Activated CD8-positive, alpha-beta memory T cell treated with anti-CD3 and anti-CD28 coated beads for 48 hours (primary cell): ENCODE data around the gene TMEM130.
"Not testable (repeated sequence)": the region's sequence is repeated elsewhere in the genome, so short reads cannot be mapped to it uniquely, and the experiment has no call there.

Experiments
- DNase-seq, 3 experiments: peaks; one replicate each; pipeline ENCODE4 v3.0.0-alpha.2; 2020; ENCODE audit warnings: low read depth in 2 of 3, low spot score in 2 of 3

Gene TMEM130

DNA sequence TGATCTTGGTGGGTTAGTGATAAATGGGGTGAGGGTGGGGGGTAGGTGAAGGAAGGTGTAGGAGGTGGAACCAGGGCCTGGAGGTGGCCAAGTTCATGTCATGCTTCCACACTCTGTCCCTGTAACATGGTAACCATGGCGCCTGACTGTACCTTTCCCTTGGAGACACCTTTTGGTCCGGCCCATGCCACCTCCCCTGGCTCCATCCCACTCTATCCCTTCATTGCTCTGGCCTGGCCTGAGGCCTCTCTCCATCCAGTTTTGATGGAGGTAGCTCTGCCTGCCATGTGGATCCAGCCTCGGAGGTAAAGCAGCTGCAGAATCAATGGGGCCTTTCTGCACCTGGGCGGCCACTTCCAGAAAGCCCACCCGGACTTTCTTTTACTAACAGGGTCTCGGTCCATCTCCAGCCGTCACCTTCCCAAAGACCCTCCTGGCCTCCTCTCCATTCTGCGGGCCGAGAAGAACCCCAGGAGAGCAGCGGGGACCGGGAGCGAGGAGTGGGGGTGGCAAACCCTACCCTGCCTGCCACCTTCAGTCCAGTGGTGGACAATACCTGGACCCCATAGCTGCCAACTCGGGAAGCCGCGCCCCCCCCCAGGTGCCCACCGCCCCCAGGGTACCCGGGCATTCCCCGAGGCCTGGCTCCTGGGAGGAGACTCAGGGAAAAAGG lies 8.0 kb upstream of the TMEM130 start:
- DNase-seq, result no peak

GRCh38 chr7:98877146-98877545 lies 7.3 kb upstream of the TMEM130 start:
- no peak for DNase-seq

DNA sequence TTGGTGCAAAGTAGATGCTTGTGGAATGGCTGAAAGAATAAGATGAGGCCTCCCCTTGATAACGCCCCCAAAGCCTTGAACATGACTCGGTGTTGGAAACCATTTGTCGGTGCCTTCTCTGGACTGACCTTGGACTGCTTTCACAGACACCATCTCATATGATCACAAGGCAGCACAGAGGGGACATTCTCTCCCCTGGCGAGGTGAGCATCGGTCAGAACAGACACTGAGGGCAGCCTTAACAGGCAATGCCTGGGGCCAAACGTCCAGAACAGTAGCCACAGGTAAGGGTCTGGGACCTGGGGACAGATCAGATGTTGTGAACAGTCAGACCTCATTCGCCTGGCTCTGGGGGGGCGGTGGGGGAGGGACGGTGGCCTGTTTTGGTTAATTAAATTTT lies 5.7 kb upstream of the TMEM130 start:
- no peak for DNase-seq

GRCh38 chr7:98874942-98875341 lies 5.1 kb upstream of the TMEM130 start:
- no peak for DNase-seq

- DNase-seq, result not testable (repeated sequence)
These were observed 3.8 kb upstream of the TMEM130 start for GRCh38 chr7:98873610-98874009.

DNA sequence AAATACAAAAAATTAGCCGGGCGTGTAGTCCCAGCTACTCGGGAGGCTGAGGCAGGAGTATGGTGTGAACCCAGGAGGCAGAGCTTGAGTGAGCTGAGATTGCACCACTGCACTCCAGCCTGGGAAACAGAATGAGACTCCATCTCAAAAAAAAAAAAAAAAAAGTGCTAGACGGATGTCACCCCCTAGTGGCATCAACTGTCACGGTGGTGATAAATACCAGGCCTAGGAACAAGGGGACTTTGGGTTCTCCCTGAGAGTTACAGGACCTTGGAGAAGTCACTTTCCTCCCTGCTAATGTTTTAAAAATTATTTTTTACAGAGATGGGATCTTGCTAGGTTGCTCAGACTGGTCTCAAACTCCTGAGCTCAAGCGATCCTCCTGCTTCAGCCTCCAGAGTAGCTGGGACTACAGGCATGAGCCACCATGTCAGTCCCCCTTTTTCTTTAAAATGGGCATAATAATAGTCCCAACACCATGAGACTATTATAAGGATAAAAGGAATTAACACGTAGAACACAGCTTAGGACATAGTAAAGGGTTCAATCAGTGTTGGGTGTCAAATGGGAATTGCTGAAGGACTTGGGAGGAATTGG lies 2.6 kb upstream of the TMEM130 start:
- DNase-seq, result no peak

GRCh38 chr7:98870807-98871491 lies 1.1 kb upstream of the TMEM130 start:
- DNase-seq, result no peak

DNA sequence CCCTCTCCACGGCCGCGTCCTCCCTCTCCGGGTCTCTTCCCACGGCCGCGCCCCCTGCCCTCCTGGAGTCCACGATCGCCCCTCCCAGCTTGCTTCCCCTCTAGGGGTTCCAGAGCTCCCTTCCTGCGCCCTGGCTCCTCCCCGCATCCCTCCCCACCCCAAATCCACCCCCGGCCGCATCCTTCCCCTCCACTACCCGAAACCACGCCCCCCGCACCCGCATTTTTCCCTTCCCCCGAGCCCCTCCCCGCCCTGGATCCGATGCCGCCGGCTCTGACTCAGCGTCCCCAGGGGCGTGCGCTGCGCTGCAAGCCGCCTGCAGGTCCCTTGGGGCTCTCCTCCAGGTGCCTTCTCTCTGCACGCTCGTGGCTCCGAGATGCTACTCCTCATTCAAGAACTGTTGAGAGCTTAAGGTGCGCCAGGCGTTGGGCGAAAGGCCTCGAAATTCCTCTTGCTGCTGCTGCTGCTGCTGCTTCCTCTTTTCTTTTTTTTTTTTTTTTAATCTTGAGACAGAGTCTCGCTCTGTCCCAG lies 372 bp upstream of the TMEM130 start:
- peak in 2 of 3 experiments; percentile 27 to 38 for DNase-seq

DNA sequence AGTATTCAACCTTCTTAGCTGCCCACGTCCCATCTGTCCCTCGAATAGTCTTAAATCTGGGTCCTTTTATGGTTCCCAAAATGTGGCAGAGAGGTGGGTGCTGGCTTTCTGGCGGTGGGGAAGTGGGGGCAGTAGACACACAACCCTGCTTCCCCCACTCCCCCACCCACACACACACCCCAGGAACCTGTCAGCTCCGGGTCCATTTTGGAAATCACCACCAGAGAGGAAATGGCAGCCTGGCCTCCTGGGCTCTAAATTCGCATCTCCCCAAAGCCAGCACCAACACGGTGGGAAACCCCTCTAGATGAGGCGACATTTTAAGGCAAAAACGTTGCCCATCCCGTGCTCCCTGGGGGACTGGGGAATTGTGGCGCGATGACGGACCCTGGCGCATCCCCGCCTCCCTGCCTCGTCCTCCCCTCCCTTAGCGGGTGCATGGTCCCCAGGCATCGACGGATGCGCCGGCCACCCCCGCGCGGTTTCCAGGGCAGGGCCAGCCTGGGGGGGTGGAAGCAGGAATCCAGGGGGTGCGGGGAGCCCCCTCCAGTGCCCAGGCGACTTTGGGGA lies 702 bp downstream of the TMEM130 start:
- no peak for DNase-seq

DNA sequence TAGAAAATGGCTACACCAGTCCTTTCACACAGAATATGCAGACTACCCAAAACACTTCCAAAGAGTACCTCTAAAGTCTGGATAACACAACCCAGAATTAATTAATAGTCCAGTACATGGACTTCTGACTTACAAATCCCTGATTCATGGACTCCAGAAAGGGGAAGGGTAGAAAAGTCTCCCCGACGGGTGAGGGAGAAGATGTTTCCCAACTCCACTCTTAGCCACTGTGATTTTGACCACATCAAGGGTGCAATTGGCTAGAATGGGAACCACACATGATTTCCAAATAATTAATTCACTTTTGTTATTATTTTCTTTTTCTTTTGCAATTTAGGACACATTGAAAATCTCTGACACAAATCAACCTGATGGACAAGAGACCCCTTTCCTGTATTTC lies 1.4 kb downstream of the TMEM130 start:
- no peak for DNase-seq

GRCh38 chr7:98866765-98867164 lies 3.0 kb downstream of the TMEM130 start:
- no peak for DNase-seq

DNA sequence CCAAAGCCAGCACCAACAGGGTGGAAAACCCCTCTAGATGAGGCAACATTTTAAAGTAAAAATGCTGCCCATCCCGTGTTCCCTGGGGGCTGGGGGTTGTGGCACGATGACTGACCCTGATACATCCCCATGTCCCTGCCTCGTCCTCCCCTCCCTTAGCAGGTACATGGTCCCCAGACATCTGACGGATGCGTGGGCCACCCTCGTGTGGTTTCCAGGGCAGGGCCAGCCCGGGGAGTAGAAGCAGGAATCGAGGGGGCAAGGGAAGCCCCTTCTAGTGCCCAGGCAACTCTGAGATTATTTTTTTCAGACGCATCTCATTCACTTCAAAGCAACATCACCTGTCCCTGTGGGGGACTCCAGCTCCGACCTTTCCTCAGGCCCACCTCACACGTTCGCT lies 3.5 kb downstream of the TMEM130 start:
- no peak for DNase-seq

DNA sequence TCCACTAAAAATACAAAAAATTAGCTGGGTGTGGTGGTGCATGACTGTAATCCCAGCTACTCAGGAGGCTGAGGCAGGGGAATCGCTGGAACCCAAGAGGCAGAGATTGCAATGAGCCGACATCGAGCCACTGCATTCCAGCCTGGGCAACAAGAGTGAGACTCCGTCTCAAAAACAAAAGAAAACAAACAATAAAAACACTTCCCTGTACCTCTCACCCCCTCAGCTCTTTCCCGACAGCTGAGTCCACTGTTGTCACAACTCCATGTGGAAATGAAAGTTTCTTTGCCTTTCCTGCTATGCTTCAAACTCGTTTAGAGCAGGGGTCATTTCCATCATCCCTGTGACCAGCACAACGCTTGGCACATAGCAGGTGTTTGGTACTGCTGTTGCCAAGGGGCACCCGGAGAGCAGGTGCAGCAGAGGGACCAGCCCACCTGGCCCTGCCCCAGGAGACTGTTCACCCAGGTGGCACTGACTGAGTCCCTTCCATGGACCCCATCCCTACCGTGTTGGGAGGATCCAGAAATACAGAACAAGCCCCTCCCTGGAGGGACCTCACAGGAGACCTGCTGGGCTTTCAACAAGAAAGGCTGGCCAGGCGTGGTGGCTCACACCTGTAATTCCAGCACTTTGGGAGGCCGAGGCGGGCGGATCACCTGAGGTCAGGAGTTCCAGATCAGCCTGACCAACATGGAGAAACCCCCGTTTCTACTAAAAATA lies 4.9 kb downstream of the TMEM130 start:
- no peak for DNase-seq

GRCh38 chr7:98863601-98864000 lies 6.2 kb downstream of the TMEM130 start:
- no peak for DNase-seq

DNA sequence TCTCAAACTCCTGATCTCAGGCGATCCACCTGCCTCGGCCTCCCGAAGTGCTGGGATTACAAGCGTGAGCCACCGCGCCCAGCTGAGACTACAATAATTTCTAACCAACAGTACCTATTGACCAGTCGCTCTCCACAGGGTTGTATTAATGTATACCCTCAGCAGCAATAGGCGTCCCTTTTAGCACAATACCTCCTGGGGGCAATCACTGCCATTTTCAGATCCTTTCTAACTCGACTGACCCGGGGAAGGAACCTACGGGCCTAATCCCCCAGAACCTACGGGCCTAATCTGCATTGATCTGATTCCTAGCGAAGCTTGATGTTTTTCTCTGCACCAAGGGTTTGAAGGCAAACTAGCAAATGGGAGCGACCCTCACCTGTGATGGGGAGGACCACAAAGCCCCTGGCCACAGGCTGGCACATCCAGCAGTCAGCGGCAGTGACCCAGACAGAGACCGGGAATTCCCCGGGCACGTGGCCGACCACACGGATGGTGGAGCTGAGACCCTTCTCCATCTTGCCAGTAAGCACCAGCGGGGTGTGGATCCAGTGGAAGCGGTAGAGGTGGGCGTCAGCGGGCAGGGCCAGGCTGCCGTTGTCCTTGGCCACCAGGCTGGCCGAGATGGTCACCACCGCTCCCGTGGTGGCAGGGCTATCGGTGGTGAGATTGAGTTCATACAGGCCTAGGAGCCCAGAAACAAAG lies 6.9 kb downstream of the TMEM130 start:
- no peak for DNase-seq

DNA sequence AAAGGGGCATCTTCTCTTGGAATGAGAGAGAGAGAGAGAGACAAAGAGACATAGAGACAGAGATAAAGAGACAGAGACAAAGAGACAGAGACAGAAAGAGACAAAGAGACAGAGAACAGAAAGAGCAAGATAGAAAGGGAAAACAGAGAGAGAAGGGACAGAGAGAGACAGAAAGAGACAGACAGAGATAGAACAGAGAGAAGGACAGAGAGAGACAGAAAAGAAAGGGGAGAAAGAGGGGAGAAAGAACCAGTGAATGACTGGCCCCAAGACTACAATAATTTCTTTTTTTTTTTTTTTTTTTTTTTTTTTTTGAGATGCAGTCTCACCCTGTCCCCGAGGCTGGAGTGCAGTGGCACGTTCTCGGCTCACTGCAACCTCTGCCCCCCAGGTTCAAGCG lies 7.6 kb downstream of the TMEM130 start:
- DNase-seq, result no peak

DNA sequence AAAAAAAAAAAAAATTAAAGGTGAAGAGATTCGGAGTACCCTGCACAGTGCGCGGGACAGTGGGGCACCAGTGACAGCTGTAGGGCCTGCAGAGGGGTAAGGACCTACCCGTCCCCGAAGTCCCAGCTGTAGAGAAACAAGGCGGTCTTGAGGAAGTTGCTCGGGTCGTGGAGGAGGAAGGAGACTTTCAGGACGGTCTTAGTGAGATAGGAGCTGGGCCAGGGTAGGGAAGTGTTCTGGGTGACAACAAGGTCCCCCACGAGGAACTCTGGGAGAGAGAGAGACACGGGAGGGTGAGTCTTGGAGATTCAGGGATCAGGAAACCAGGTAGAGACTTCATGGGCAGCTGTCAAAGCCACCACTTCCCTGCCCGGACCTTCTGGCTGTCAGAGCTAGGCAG lies 9.7 kb downstream of the TMEM130 start:
- no peak for DNase-seq

GRCh38 chr7:98855610-98856422 lies 14.0 kb downstream of the TMEM130 start:
- DNase-seq, result no peak

DNA sequence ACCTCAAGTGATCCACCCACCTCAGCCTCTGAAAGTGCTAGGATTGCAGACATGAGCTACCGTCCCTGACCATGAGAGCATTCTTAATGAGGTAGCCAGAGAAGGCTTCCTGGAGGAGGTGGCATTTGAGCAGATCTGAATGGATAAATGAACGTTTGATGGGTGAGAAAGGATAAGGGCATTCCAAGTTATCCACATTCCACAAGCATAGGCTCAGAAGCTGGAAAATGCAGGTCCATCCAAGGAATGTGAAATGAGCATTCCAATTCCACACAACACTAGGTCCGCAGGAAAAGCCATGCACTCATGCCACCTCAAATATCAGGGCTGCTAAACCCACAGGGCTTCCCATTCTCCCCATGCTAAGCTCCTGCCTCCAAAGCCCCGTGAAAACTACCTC lies 17.0 kb downstream of the TMEM130 start:
- DNase-seq, result no peak

- no peak for DNase-seq
These were observed 20.9 kb downstream of the TMEM130 start for GRCh38 chr7:98848918-98849317.
